ENCODE data around the gene ZNF853.
"Not testable (repeated sequence)": the region's sequence is repeated elsewhere in the genome, so short reads cannot be mapped to it uniquely, and the experiment has no call there.

GRCh38 chr7:6670851-6671250, 55.4 kb downstream of the ZNF853 start:
- TF ChIP-seq POLR2A, CTCF (IDR thresholded peaks at IDR 0.05): not testable (repeated sequence)

All from prostate gland (tissue), 2 donors.